Spleen (tissue), 11 donors: ENCODE results near the gene NCAPG2. TPM values are rescaled to one million over a fixed set of nuclear protein-coding genes. Genes with fewer than 3 reads are reported as not detected.

Experiments
- DNase-seq: peaks from one replicate; pipeline ENCODE4 v3.0.0-alpha.2; 2020
- H3K27ac ChIP-seq, 8 donors: fragments of 200-600 bp; sonication (generic) in 7 of 8; 1 replicate in 4 of 8; 2 replicates in 4 of 8; pipeline versions ENCODE4 v1.5.0 to v1.8.0; 2016 to 2021; ENCODE audit warnings: inconsistent platforms in 4 of 8, mild to moderate bottlenecking in 4 of 8, moderate library complexity in 1 of 8
- H3K27me3 ChIP-seq, 7 donors: fragments of 200-600 bp; sonication (generic) in 6 of 7; replicated peaks in 1 of 7; 1 replicate in 4 of 7; 2 replicates in 3 of 7; pipeline versions ENCODE4 v1.5.0 to v1.8.0; 2016 to 2021; ENCODE audit warnings: inconsistent platforms in 3 of 7, mild to moderate bottlenecking in 1 of 7
- H3K36me3 ChIP-seq, 6 donors: fragments of 200-600 bp; sonication (generic) in 5 of 6; 1 replicate in 4 of 6; 2 replicates in 2 of 6; pipeline versions ENCODE4 v1.5.0 to v1.8.0; 2016 to 2021; ENCODE audit warnings: inconsistent platforms in 2 of 6
- H3K4me1 ChIP-seq, 6 donors: fragments of 200-600 bp; sonication (generic) in 5 of 6; 1 replicate in 3 of 6; 2 replicates in 3 of 6; pipeline versions ENCODE4 v1.5.0 to v1.8.0; 2016 to 2021; ENCODE audit warnings: inconsistent platforms in 3 of 6
- H3K4me3 ChIP-seq, 8 donors: fragments of 200-600 bp; sonication (generic) in 7 of 8; 1 replicate in 4 of 8; 2 replicates in 4 of 8; pipeline versions ENCODE4 v1.5.0 to v1.8.0; 2016 to 2021; ENCODE audit warnings: inconsistent platforms in 4 of 8, mild to moderate bottlenecking in 4 of 8, moderate library complexity in 2 of 8
- H3K9me3 ChIP-seq, 8 donors: fragments of 200-600 bp; sonication (generic) in 7 of 8; 1 replicate in 4 of 8; 2 replicates in 4 of 8; pipeline versions ENCODE4 v1.5.0 to v1.8.0; 2016 to 2021; ENCODE audit warnings: inconsistent platforms in 4 of 8
- POLR2A ChIP-seq, 3 donors: fragments of 450-650 bp; IDR thresholded peaks; one replicate each; pipeline ENCODE4 v1.5.1; 2017; ENCODE audit warnings: antibody characterized with exemption in 3 of 3, mild to moderate bottlenecking in 1 of 3
- POLR2AphosphoS5 ChIP-seq, 3 donors: sonication (generic); formaldehyde crosslinking; IDR thresholded peaks; one replicate each; pipeline ENCODE4 v1.5.1; 2017; ENCODE audit warnings: antibody characterized with exemption in 3 of 3
- WGBS, 5 donors: extraction: QIAGEN DNeasy Blood & Tissue Kit in 3 of 5; methylation state at CpG; one replicate each; pipeline versions ENCODE4 v1.1.5 to v1.1.7; 2013 to 2018; 5-methylcytosine and 5-hydroxymethylcytosine counted together
- intact Hi-C: fragments of 100-400 bp; cut with DNase I; formaldehyde crosslinking; loops from one replicate; pipeline ENCODE4 v1.15.0; 2023; ENCODE audit warnings: low total_unique reads
- polyA plus RNA-seq, 3 donors: library from polyadenylated mRNA; stranded (reverse); fragments of 200-250 nt; gene quantifications; one replicate each; pipeline ENCODE4 v1.2.1, GENCODE V29; 2013
- total RNA-seq, 7 donors: library from RNA; depleted of rRNA in 3 of 7; stranded (reverse); fragments of >200 nt in 3 of 7; fragmentation: NEBNext Ultra II Directional in 4 of 7; extraction: Animal tissue kit (Norgen Biotek cat#: 25700) in 4 of 7; gene quantifications; one replicate each; pipeline versions ENCODE4 v1.1.0 to v1.2.1, GENCODE V29; 2016 to 2021
- TF ChIP-seq, protein P1 (sequence below), 11 experiments: fragments of 200-600 bp in 7 of 11; fragments of 450-650 bp in 4 of 11; sonication (generic) in 4 of 11; IDR thresholded peaks in 8 of 11; conservative IDR thresholded peaks in 3 of 11; 1 replicate in 7 of 11; 2 replicates in 4 of 11; pipeline versions ENCODE4 v1.4.0 to v1.8.0; 2016 to 2021; ENCODE audit warnings: antibody characterized with exemption in 11 of 11, inconsistent platforms in 4 of 11, mild to moderate bottlenecking in 1 of 11
- donor health status: healthy with polysubstance abuse.
- donor health status: DM: no; HTN: no; CAD: no; lungs with moderate emphysema.
- donor health status: DM: no; HTN: no; CAD: no.
- donor health status: Bipolar disorder and iron deficiency.
- donor health status: healthy.
- donor health status: DM: no; HTN: no; CAD: no.
- donor health status: DM: yes; HTN: yes; CAD: no.

Gene NCAPG2
- total and polyA plus RNA-seq, 10 donors = 2.2 to 18.0 (median 10.8) TPM

DNA sequence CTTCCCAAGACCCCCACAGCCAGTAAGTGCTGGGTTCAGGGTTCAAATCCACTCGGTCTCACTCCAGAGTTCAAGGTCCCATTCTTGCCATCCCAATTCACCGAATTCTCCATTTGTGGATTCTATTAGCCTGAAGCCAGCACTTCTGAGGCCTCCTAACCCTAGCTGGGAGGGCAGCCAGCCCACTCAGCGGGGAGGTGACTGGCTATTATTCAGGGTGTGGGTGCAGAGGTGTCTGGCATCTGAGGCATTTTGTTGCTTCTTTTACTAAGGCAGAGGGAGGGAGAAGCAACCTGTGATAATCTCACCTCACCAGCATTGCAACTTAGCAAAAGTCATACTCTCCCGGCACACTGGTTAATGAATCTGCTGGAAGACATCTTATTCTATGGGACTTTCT is 108.3 kb downstream of the NCAPG2 start:
- peaks cover 0 to 34% (median 0%) of the 10 kb centered on the region in 8 donors for H3K9me3 ChIP-seq
- TF ChIP-seq POLR2A (IDR thresholded peaks at IDR 0.05) (no peak), POLR2AphosphoS5 (IDR thresholded peaks at IDR 0.05) (no peak)
- TF ChIP-seq, protein P1, sequence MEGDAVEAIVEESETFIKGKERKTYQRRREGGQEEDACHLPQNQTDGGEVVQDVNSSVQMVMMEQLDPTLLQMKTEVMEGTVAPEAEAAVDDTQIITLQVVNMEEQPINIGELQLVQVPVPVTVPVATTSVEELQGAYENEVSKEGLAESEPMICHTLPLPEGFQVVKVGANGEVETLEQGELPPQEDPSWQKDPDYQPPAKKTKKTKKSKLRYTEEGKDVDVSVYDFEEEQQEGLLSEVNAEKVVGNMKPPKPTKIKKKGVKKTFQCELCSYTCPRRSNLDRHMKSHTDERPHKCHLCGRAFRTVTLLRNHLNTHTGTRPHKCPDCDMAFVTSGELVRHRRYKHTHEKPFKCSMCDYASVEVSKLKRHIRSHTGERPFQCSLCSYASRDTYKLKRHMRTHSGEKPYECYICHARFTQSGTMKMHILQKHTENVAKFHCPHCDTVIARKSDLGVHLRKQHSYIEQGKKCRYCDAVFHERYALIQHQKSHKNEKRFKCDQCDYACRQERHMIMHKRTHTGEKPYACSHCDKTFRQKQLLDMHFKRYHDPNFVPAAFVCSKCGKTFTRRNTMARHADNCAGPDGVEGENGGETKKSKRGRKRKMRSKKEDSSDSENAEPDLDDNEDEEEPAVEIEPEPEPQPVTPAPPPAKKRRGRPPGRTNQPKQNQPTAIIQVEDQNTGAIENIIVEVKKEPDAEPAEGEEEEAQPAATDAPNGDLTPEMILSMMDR (IDR thresholded peaks at IDR 0.05 in 8 of 11, conservative IDR thresholded peaks at IDR 0.05 in 3 of 11) = no peak
- intact Hi-C loops = no loop called here
- no peaks in the 10 kb centered on the region for H3K4me1 ChIP-seq
- H3K36me3 ChIP-seq = no peaks in the 10 kb centered on the region
- H3K27ac ChIP-seq = no peak overlapping the region
- H3K27me3 ChIP-seq = no peaks in the 10 kb centered on the region
- 91 to 98% (median 94%) methylated on average over 4 of the region's 4 CpGs for WGBS, 5 donors
- no peak for DNase-seq
- H3K4me3 ChIP-seq = no peak overlapping the region

DNA sequence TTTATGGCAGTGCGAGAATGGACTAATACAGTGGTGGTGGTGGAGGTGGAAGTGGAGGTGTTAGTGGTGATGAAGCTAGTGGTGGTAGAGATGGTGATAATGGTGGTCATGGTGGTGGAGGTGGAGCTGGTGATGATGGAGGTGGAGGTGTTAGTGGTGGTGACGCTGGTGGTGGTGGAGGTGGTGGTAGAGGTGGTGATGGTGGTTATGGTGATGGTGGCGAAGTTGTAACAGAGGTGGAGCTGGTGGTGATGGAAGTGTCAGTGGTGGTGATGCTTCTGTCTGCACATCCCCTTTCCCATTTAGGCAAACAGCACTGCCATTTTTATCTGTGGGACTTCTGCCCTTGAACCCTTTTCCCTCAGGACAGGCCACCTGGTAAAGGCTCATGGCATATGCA is 109.5 kb downstream of the NCAPG2 start:
- WGBS, 5 donors = 59 to 74% (median 66%) methylated on average over 3 of the region's 3 CpGs
- no peak overlapping the region for H3K4me3 ChIP-seq

GRCh38 chr7:158592541-158592940 is 112.1 kb downstream of the NCAPG2 start:
- no peak for DNase-seq
- H3K27me3 ChIP-seq = peaks cover 0 to 16% (median 10%) of the 10 kb centered on the region in 7 donors
- H3K27ac ChIP-seq = no peak overlapping the region
- H3K4me1 ChIP-seq = peaks cover 0 to 7% (median 3%) of the 10 kb centered on the region in 6 donors
- H3K9me3 ChIP-seq = peaks cover 0 to 34% (median 0%) of the 10 kb centered on the region in 8 donors
- H3K36me3 ChIP-seq = no peaks in the 10 kb centered on the region
- 78 to 100% (median 93%) methylated on average over 1 of the region's 1 CpG for WGBS, 5 donors
- no peak for TF ChIP-seq POLR2A (IDR thresholded peaks at IDR 0.05)
- TF ChIP-seq, protein P1 (IDR thresholded peaks at IDR 0.05 in 8 of 11, conservative IDR thresholded peaks at IDR 0.05 in 3 of 11) = no peak
- H3K4me3 ChIP-seq = no peak overlapping the region
- intact Hi-C loops = no loop called here

More for the DNA sequence above, 109.5 kb downstream of the NCAPG2 start:
- no peaks in the 10 kb centered on the region for H3K36me3 ChIP-seq
- H3K27ac ChIP-seq = no peak overlapping the region
- no peak for DNase-seq
- no peaks in the 10 kb centered on the region for H3K4me1 ChIP-seq
- intact Hi-C loops = no loop called here
- TF ChIP-seq POLR2AphosphoS5 (IDR thresholded peaks at IDR 0.05) (no peak), POLR2A (IDR thresholded peaks at IDR 0.05) (no peak)
- TF ChIP-seq, protein P1 (IDR thresholded peaks at IDR 0.05 in 8 of 11, conservative IDR thresholded peaks at IDR 0.05 in 3 of 11) = no peak
- no peaks in the 10 kb centered on the region for H3K27me3 ChIP-seq
- H3K9me3 ChIP-seq = peaks cover 0 to 34% (median 0%) of the 10 kb centered on the region in 8 donors

DNA sequence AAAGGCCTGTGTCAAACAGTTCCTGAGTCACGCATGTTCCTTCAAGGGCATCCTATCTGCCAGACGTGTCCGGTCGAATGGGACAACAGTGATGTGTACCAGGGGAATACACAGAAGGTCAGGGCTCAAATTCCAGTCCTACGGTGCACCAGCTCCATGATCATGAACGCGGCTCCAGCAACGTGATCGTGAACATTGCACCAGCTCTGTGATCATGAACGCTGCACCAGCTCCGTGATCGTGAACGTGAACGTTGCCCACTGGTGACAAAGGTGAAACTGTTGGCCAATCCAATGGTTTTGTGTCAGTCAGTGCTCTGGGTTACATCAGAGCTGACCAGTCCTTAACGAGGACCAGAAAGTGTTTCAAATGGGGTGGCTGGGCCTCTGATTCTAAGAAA is 112.7 kb downstream of the NCAPG2 start:
- no peak for TF ChIP-seq POLR2AphosphoS5 (IDR thresholded peaks at IDR 0.05)
- no peak for TF ChIP-seq POLR2A (IDR thresholded peaks at IDR 0.05)
- TF ChIP-seq, protein P1 (IDR thresholded peaks at IDR 0.05 in 8 of 11, conservative IDR thresholded peaks at IDR 0.05 in 3 of 11) = no peak
- Histone ChIP-seq H3K9me3 (peaks cover 0 to 32% (median 0%) of the 10 kb centered on the region in 8 donors), H3K27ac (no peak overlapping the region), H3K4me1 (peaks cover 0 to 13% (median 6%) of the 10 kb centered on the region in 6 donors), H3K36me3 (no peaks in the 10 kb centered on the region), H3K4me3 (no peak overlapping the region), H3K27me3 (peaks cover 0 to 22% (median 10%) of the 10 kb centered on the region in 7 donors)
- 82 to 92% (median 89%) methylated on average over 15 of the region's 15 CpGs for WGBS, 5 donors
- intact Hi-C loops = no loop called here
- no peak for DNase-seq
